ENCODE data around the gene HSPD1. TPM values are rescaled to one million over a fixed set of nuclear protein-coding genes. Genes with fewer than 3 reads are reported as not detected.

Gene HSPD1
- total and polyA plus RNA-seq, 9 of the 15 experiments (the other 6 are each of a cell fraction or from before 2014, with no cell fraction given) = 398 to 1,014 (median 622) TPM

DNA sequence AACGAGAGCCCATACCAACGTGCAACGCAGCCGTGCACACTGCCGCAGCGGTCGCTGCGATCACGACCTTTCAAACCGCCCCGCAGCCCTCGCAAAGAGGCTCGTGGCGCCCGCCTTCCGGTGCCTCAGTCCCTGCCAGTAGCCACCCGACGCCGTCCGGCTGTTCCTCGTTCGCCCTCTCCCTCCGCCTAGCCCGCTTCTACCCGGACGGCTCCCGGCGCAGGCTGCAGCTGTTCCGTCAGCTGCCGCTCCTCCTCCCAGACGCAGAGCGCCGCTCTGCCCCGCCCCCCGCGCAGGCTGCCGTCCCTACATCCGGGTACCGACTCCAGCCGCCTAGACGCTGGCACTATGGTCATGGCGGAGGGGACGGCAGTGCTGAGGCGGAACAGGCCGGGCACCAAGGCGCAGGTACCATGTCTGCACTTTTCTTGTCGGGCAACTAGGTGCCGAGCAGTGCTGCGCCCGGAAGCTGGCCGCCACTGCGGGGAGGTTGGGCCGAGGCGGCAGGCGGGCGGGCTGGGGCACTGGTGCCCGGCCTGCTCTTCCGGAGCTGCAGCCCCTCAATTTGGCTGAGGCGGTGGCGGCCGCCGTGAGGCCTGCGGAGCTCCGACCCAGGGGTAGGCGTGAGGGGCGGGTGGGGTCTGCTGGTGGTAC, 16.2 kb upstream of the HSPD1 start, which contains the start of gene MOB4 (continued):
- TF ChIP-seq, protein P1, sequence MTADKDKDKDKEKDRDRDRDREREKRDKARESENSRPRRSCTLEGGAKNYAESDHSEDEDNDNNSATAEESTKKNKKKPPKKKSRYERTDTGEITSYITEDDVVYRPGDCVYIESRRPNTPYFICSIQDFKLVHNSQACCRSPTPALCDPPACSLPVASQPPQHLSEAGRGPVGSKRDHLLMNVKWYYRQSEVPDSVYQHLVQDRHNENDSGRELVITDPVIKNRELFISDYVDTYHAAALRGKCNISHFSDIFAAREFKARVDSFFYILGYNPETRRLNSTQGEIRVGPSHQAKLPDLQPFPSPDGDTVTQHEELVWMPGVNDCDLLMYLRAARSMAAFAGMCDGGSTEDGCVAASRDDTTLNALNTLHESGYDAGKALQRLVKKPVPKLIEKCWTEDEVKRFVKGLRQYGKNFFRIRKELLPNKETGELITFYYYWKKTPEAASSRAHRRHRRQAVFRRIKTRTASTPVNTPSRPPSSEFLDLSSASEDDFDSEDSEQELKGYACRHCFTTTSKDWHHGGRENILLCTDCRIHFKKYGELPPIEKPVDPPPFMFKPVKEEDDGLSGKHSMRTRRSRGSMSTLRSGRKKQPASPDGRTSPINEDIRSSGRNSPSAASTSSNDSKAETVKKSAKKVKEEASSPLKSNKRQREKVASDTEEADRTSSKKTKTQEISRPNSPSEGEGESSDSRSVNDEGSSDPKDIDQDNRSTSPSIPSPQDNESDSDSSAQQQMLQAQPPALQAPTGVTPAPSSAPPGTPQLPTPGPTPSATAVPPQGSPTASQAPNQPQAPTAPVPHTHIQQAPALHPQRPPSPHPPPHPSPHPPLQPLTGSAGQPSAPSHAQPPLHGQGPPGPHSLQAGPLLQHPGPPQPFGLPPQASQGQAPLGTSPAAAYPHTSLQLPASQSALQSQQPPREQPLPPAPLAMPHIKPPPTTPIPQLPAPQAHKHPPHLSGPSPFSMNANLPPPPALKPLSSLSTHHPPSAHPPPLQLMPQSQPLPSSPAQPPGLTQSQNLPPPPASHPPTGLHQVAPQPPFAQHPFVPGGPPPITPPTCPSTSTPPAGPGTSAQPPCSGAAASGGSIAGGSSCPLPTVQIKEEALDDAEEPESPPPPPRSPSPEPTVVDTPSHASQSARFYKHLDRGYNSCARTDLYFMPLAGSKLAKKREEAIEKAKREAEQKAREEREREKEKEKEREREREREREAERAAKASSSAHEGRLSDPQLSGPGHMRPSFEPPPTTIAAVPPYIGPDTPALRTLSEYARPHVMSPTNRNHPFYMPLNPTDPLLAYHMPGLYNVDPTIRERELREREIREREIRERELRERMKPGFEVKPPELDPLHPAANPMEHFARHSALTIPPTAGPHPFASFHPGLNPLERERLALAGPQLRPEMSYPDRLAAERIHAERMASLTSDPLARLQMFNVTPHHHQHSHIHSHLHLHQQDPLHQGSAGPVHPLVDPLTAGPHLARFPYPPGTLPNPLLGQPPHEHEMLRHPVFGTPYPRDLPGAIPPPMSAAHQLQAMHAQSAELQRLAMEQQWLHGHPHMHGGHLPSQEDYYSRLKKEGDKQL (CRISPR knock-in tag; IDR thresholded peaks at IDR 0.05; ENCODE audit: borderline replicate concordance) = no peak
- TF ChIP-seq MEF2A (IDR thresholded peaks at IDR 0.05; ENCODE audit: control insufficient read depth, low read depth, low read length) = no peak
- TF ChIP-seq MCM7 (IDR thresholded peaks at IDR 0.05) = no peak
- peak; percentile 77 for TF ChIP-seq CREM (IDR thresholded peaks at IDR 0.05; ENCODE audit: low read depth)
- 0 out of 2 replicates have a peak, but pooled peaks have one; percentile 22 for TF ChIP-seq DEAF1 (CRISPR knock-in tag; IDR thresholded peaks at IDR 0.05)
- TF ChIP-seq SLC30A9 (CRISPR knock-in tag; IDR thresholded peaks at IDR 0.05) = no peak
- TF ChIP-seq TFAP4 (CRISPR knock-in tag; IDR thresholded peaks at IDR 0.05; ENCODE audit: borderline replicate concordance) = peak; percentile 98
- TF ChIP-seq ARHGAP35 (IDR thresholded peaks at IDR 0.05; ENCODE audit: partially characterized antibody) = no peak
- TF ChIP-seq, protein P2, sequence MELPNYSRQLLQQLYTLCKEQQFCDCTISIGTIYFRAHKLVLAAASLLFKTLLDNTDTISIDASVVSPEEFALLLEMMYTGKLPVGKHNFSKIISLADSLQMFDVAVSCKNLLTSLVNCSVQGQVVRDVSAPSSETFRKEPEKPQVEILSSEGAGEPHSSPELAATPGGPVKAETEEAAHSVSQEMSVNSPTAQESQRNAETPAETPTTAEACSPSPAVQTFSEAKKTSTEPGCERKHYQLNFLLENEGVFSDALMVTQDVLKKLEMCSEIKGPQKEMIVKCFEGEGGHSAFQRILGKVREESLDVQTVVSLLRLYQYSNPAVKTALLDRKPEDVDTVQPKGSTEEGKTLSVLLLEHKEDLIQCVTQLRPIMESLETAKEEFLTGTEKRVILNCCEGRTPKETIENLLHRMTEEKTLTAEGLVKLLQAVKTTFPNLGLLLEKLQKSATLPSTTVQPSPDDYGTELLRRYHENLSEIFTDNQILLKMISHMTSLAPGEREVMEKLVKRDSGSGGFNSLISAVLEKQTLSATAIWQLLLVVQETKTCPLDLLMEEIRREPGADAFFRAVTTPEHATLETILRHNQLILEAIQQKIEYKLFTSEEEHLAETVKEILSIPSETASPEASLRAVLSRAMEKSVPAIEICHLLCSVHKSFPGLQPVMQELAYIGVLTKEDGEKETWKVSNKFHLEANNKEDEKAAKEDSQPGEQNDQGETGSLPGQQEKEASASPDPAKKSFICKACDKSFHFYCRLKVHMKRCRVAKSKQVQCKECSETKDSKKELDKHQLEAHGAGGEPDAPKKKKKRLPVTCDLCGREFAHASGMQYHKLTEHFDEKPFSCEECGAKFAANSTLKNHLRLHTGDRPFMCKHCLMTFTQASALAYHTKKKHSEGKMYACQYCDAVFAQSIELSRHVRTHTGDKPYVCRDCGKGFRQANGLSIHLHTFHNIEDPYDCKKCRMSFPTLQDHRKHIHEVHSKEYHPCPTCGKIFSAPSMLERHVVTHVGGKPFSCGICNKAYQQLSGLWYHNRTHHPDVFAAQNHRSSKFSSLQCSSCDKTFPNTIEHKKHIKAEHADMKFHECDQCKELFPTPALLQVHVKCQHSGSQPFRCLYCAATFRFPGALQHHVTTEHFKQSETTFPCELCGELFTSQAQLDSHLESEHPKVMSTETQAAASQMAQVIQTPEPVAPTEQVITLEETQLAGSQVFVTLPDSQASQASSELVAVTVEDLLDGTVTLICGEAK (IDR thresholded peaks at IDR 0.05) = peak; percentile 88
- TF ChIP-seq, protein P2 (CRISPR knock-in tag; IDR thresholded peaks at IDR 0.05) = no peak

All from K562 (cell line).